CD4-positive, alpha-beta T cell treated with Interleukin-6 for 4 hours (primary cell): ENCODE results near the gene HMG20A.

Experiments used
- DNase-seq: peaks from one replicate; pipeline ENCODE4 v3.0.0-alpha.2; 2020; ENCODE audit warnings: mixed read lengths

The HMG20A gene

GRCh38 chr15:77436822-77437221, 16.1 kb downstream of the HMG20A start:
- no peak for DNase-seq

GRCh38 chr15:77437264-77437663, 16.6 kb downstream of the HMG20A start:
- DNase-seq, result no peak

- no peak for DNase-seq
These were observed 19.8 kb downstream of the HMG20A start for GRCh38 chr15:77440378-77440999.

- DNase-seq, result no peak
These were observed 26.2 kb downstream of the HMG20A start for GRCh38 chr15:77446840-77447390.

GRCh38 chr15:77454265-77454664, 33.6 kb downstream of the HMG20A start:
- DNase-seq, result no peak

GRCh38 chr15:77454951-77455350, 34.3 kb downstream of the HMG20A start:
- DNase-seq, result no peak

- DNase-seq, result no peak
These were observed 35.1 kb downstream of the HMG20A start for GRCh38 chr15:77455696-77456321.

- no peak for DNase-seq
These were observed 36.1 kb downstream of the HMG20A start for GRCh38 chr15:77456746-77457145.

GRCh38 chr15:77457191-77457904, 36.7 kb downstream of the HMG20A start:
- no peak for DNase-seq

- no peak for DNase-seq
These were observed 37.2 kb downstream of the HMG20A start for GRCh38 chr15:77457905-77458265.

GRCh38 chr15:77459031-77459430, 38.3 kb downstream of the HMG20A start:
- no peak for DNase-seq

GRCh38 chr15:77461486-77461885, 40.8 kb downstream of the HMG20A start:
- no peak for DNase-seq

- no peak for DNase-seq
These were observed 43.6 kb downstream of the HMG20A start for GRCh38 chr15:77464129-77464865.

GRCh38 chr15:77466521-77466920, 45.8 kb downstream of the HMG20A start:
- DNase-seq, result no peak

- DNase-seq, result no peak
These were observed 48.2 kb downstream of the HMG20A start for GRCh38 chr15:77468896-77469295.

GRCh38 chr15:77470235-77470634, 49.5 kb downstream of the HMG20A start:
- DNase-seq, result no peak

GRCh38 chr15:77473328-77473727, 52.6 kb downstream of the HMG20A start:
- DNase-seq, result no peak

GRCh38 chr15:77474310-77474988, 53.8 kb downstream of the HMG20A start:
- DNase-seq, result no peak

- no peak for DNase-seq
These were observed 54.3 kb downstream of the HMG20A start for GRCh38 chr15:77475001-77475400.

GRCh38 chr15:77475898-77476297, 55.2 kb downstream of the HMG20A start:
- DNase-seq, result no peak

GRCh38 chr15:77476995-77477394, 56.3 kb downstream of the HMG20A start:
- no peak for DNase-seq

GRCh38 chr15:77478051-77478450, 57.4 kb downstream of the HMG20A start:
- DNase-seq, result no peak

- DNase-seq, result no peak
These were observed 58.3 kb downstream of the HMG20A start for GRCh38 chr15:77479015-77479414.
